Fibroblast of skin of scalp (primary cell): Measurements from ENCODE around the gene KRTAP5-5.
"Not testable (repeated sequence)": the region's sequence is repeated elsewhere in the genome, so short reads cannot be mapped to it uniquely, and the experiment has no call there.

Experiments
- DNase-seq: peaks from one replicate; pipeline ENCODE4 v3.0.0-alpha.2; 2013

Gene KRTAP5-5

GRCh38 chr11:1656670-1657069 lies 27.1 kb downstream of the KRTAP5-5 start:
- no peak for DNase-seq

- no peak for DNase-seq
Observed at GRCh38 chr11:1659506-1659905, 29.9 kb downstream of the KRTAP5-5 start.

- DNase-seq = no peak
Observed at GRCh38 chr11:1660111-1660867, 30.7 kb downstream of the KRTAP5-5 start.

- DNase-seq = not testable (repeated sequence)
Observed at GRCh38 chr11:1661454-1662269, 32.1 kb downstream of the KRTAP5-5 start.

GRCh38 chr11:1662699-1663283 lies 33.2 kb downstream of the KRTAP5-5 start:
- DNase-seq = not testable (repeated sequence)

- no peak for DNase-seq
Observed at GRCh38 chr11:1665313-1665712, 35.7 kb downstream of the KRTAP5-5 start.

GRCh38 chr11:1667121-1667850 lies 37.7 kb downstream of the KRTAP5-5 start:
- DNase-seq = no peak

GRCh38 chr11:1667906-1668305 lies 38.3 kb downstream of the KRTAP5-5 start:
- DNase-seq = no peak

- DNase-seq = no peak
Observed at GRCh38 chr11:1668911-1669473, 39.4 kb downstream of the KRTAP5-5 start.

- no peak for DNase-seq
Observed at GRCh38 chr11:1669546-1670218, 40.1 kb downstream of the KRTAP5-5 start.

GRCh38 chr11:1670457-1670856 lies 40.9 kb downstream of the KRTAP5-5 start:
- DNase-seq = not testable (repeated sequence)

- DNase-seq = no peak
Observed at GRCh38 chr11:1670905-1671371, 41.4 kb downstream of the KRTAP5-5 start.

- DNase-seq = no peak
Observed at GRCh38 chr11:1671658-1672057, 42.1 kb downstream of the KRTAP5-5 start.

- no peak for DNase-seq
Observed at GRCh38 chr11:1672613-1673350, 43.2 kb downstream of the KRTAP5-5 start.

- no peak for DNase-seq
Observed at GRCh38 chr11:1673446-1674172, 44.0 kb downstream of the KRTAP5-5 start.

GRCh38 chr11:1674173-1675131 lies 44.9 kb downstream of the KRTAP5-5 start:
- DNase-seq = no peak

GRCh38 chr11:1675536-1676228 lies 46.1 kb downstream of the KRTAP5-5 start:
- no peak for DNase-seq

- DNase-seq = no peak
Observed at GRCh38 chr11:1676229-1676740, 46.7 kb downstream of the KRTAP5-5 start.
